SU-DHL-6 (cell line): Measurements from ENCODE around the gene DQX1.

Experiments used
- H2AFZ ChIP-seq: fragments of 200-600 bp; sonication (generic); 2 replicates; pipeline ENCODE4 v1.6.1; 2014; ENCODE audit warnings: low read depth, mild to moderate bottlenecking, moderate library complexity, mixed read lengths, antibody characterized with exemption, low read length; ENCODE audit not compliant: severe bottlenecking
- H3F3A ChIP-seq: fragments of 200-600 bp; shearing (Covaris generic); 2 replicates; pipeline ENCODE4 v1.6.0; 2016; ENCODE audit warnings: antibody characterized with exemption, mild to moderate bottlenecking; ENCODE audit not compliant: insufficient read depth
- H3K27ac ChIP-seq: fragments of 200-600 bp; sonication (generic); 2 replicates; pipeline ENCODE4 v1.5.1; 2016; ENCODE audit warnings: low read depth, mild to moderate bottlenecking, low read length, moderate library complexity, mixed read lengths
- H3K27me3 ChIP-seq: fragments of 200-600 bp; sonication (generic), shearing (Covaris generic); 2 replicates; pipeline ENCODE4 v1.6.0; 2014; ENCODE audit warnings: mild to moderate bottlenecking, low read length
- H3K36me3 ChIP-seq: fragments of 200-600 bp; sonication (generic); 2 replicates; pipeline ENCODE4 v1.6.1; 2014; ENCODE audit warnings: mild to moderate bottlenecking, low read length, mixed read lengths
- H3K4me2 ChIP-seq: fragments of 300-600, 200-600 bp; shearing (Covaris generic), sonication (generic); 2 replicates; pipeline ENCODE4 v1.6.0; 2014; ENCODE audit warnings: low read length, low read depth, mild to moderate bottlenecking; ENCODE audit not compliant: poor library complexity, severe bottlenecking
- H3K4me3 ChIP-seq: fragments of 200-600 bp; sonication (generic); 2 replicates; pipeline ENCODE4 v1.5.1; 2014; ENCODE audit warnings: antibody characterized with exemption, low read length, mild to moderate bottlenecking, mixed read lengths; ENCODE audit not compliant: insufficient read depth, poor library complexity, severe bottlenecking
- H3K79me2 ChIP-seq: fragments of 200-600 bp; sonication (generic); 2 replicates; pipeline ENCODE4 v1.6.1; 2014; ENCODE audit warnings: mild to moderate bottlenecking, low read length, moderate library complexity; ENCODE audit not compliant: insufficient read depth
- H3K9ac ChIP-seq: fragments of 200-600 bp; sonication (generic); 2 replicates; pipeline ENCODE4 v1.7.0; 2014; ENCODE audit warnings: mild to moderate bottlenecking, low read length
- H3K9me2 ChIP-seq: fragments of 200-600 bp; sonication (generic); replicated peaks from 2 replicates; pipeline ENCODE4 v1.6.1; 2014; ENCODE audit warnings: low read length; ENCODE audit not compliant: insufficient read depth
- H3K9me3 ChIP-seq: fragments of 200-600 bp; sonication (generic); 2 replicates; pipeline ENCODE4 v1.6.1; 2014; ENCODE audit warnings: low read length, mixed read lengths; ENCODE audit not compliant: insufficient read depth
- H4K20me1 ChIP-seq: fragments of 200-600 bp; sonication (generic); 2 replicates; pipeline ENCODE4 v1.6.1; 2014; ENCODE audit warnings: low read depth, mild to moderate bottlenecking, antibody characterized with exemption, low read length, moderate library complexity, mixed read lengths
- EZH2phosphoT487 ChIP-seq: fragments of 200-600 bp; sonication (generic), shearing (Covaris generic); conservative IDR thresholded peaks from 2 replicates; pipeline ENCODE4 v1.6.1; 2018; ENCODE audit warnings: mild to moderate bottlenecking, antibody characterized with exemption, low read length, moderate library complexity, mixed read lengths
- TF ChIP-seq, protein P1 (sequence below): fragments of 200-600 bp; sonication (generic); IDR thresholded peaks from one replicate; pipeline ENCODE4 v1.5.1; 2017; ENCODE audit warnings: antibody characterized with exemption, mild to moderate bottlenecking, low read length, moderate library complexity; ENCODE audit not compliant: insufficient read depth, poor library complexity, severe bottlenecking

Gene DQX1

DNA sequence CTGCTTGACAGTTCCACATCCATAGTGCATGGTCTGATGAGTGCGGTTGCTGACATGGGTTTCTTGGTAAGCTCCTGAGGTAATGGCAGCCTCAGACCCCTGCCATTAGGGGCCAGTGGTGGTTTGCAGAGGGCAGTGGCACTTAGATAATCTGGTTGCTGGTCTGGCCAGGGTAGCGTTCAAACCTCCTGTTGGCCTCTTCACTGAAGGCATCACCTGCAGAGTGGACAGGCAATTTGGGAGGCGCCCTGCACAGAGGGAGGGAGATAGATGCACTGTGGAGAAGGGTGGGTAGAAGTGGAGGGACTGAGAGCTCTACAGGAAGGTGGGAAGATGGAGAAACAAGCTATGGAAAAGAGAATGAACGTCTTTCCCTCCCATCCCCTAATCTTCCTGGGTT, 7.4 kb upstream of the DQX1 start:
- H3K4me2 ChIP-seq = no peak overlapping the region
- peaks cover 5% of the 10 kb centered on the region; the same call in 1 of the 2 replicates for H3F3A ChIP-seq
- no peaks in the 10 kb centered on the region for H4K20me1 ChIP-seq
- H3K9ac ChIP-seq = no peak overlapping the region
- no peaks in the 10 kb centered on the region for H3K9me2 ChIP-seq
- H3K36me3 ChIP-seq = no peaks in the 10 kb centered on the region
- H3K27ac ChIP-seq = no peak overlapping the region
- no peak overlapping the region for H3K4me3 ChIP-seq
- TF ChIP-seq EZH2phosphoT487 = no peak
- TF ChIP-seq, protein P1, sequence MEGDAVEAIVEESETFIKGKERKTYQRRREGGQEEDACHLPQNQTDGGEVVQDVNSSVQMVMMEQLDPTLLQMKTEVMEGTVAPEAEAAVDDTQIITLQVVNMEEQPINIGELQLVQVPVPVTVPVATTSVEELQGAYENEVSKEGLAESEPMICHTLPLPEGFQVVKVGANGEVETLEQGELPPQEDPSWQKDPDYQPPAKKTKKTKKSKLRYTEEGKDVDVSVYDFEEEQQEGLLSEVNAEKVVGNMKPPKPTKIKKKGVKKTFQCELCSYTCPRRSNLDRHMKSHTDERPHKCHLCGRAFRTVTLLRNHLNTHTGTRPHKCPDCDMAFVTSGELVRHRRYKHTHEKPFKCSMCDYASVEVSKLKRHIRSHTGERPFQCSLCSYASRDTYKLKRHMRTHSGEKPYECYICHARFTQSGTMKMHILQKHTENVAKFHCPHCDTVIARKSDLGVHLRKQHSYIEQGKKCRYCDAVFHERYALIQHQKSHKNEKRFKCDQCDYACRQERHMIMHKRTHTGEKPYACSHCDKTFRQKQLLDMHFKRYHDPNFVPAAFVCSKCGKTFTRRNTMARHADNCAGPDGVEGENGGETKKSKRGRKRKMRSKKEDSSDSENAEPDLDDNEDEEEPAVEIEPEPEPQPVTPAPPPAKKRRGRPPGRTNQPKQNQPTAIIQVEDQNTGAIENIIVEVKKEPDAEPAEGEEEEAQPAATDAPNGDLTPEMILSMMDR = no peak
- H3K79me2 ChIP-seq = peaks cover 15% of the 10 kb centered on the region
- H3K9me3 ChIP-seq = no peaks in the 10 kb centered on the region
- no peak overlapping the region for H2AFZ ChIP-seq
- H3K27me3 ChIP-seq = no peaks in the 10 kb centered on the region

DNA sequence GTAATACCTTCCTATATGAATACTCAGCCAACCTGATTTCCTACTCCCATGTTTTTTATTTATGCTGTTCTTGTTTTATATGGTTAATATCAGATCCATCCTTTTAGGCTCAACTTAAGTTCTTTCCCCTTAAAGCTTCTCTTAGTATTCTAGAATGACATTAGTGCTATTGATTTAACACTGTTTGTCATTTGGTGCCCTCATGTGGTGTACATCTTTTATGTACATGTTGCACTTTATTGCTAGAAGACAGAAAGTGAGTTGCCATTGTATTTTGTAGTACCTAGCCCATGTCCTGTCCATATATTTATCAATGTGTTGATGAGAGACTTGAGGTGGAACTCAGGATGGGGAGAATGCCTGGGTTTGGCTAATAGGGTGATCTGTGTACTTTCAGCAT, 6.2 kb upstream of the DQX1 start:
- H3K27ac ChIP-seq = no peak overlapping the region
- no peaks in the 10 kb centered on the region for H3K9me2 ChIP-seq
- no peak for TF ChIP-seq EZH2phosphoT487
- TF ChIP-seq, protein P1 = peak; percentile 8
- no peaks in the 10 kb centered on the region for H4K20me1 ChIP-seq
- H3K27me3 ChIP-seq = no peaks in the 10 kb centered on the region
- 0 out of 2 replicates have a peak, but pooled peaks cover 2% of the 10 kb centered on the region for H3K36me3 ChIP-seq
- H3K4me3 ChIP-seq = no peak overlapping the region
- H3K9me3 ChIP-seq = no peaks in the 10 kb centered on the region
- H2AFZ ChIP-seq = no peak overlapping the region
- no peak overlapping the region for H3K4me2 ChIP-seq
- peaks cover 5% of the 10 kb centered on the region; the same call in 1 of the 2 replicates for H3F3A ChIP-seq
- peaks cover 23% of the 10 kb centered on the region for H3K79me2 ChIP-seq
- H3K9ac ChIP-seq = no peak overlapping the region

DNA sequence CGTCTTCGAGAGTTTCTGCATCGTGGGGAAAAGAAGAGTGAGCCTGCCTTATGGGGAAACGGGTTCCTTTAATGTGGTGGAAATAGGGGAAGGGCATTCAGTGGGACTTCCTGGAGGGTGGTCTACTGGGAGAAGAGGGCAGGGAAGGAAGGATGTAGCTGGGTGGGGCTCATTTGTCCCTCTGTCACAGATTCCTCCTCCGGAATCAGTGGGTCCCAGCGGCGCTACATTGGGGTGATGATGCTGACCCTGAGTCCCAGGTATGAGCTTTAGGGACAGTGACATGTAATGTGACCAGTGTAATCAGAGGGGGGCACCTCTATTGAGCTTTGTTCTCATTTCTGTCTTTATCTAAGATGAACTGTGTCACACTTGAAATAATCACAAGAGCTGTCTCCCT, 5.6 kb upstream of the DQX1 start:
- Histone ChIP-seq H3K27ac (no peak overlapping the region), H3K27me3 (no peaks in the 10 kb centered on the region), H4K20me1 (no peaks in the 10 kb centered on the region), H3K9ac (peak overlapping the region; percentile 89), H3F3A (peaks cover 7% of the 10 kb centered on the region; the same call in 1 of the 2 replicates), H3K79me2 (peaks cover 23% of the 10 kb centered on the region), H3K9me3 (no peaks in the 10 kb centered on the region), H3K4me3 (no peak overlapping the region), H3K9me2 (no peaks in the 10 kb centered on the region), H3K36me3 (peaks cover 7% of the 10 kb centered on the region), H2AFZ (no peak overlapping the region), H3K4me2 (peak overlapping the region; percentile 83)
- TF ChIP-seq, protein P1 = no peak
- TF ChIP-seq EZH2phosphoT487 = no peak
